ENCODE measurements around the gene AUTS2. TPM values are rescaled to one million over a fixed set of nuclear protein-coding genes. Genes with fewer than 3 reads are reported as not detected.

Gene AUTS2
- total RNA-seq, 1 donor from 2014 or later, result 9.9 TPM

DNA sequence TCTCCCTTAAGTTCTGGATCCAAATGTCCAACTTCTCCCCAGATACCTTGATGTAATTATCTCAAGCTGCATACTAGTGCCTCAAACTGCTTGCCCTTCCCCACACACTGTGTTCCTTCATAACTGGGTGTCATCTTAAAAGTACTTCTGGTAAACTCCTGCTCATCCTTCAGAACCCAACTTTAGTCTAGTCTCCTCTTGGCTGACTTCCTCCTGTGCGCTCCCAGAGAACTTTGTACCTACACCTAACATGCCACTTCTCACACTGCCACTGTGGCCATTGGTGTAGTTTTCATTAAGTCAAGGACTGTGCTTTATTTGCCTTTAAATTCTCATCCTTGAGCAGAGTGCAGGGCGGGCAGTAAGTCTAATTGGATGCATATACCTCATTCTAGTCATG, 958.5 kb downstream of the AUTS2 start:
- Histone ChIP-seq H3K4me3 (ENCODE audit: low read depth, low read length) (no peak overlapping the region), H3K36me3 (ENCODE audit: control insufficient read depth, insufficient read depth, low read length) (no peaks in the 10 kb centered on the region), H3K27me3 (ENCODE audit: control insufficient read depth, insufficient read depth, low read length) (no peaks in the 10 kb centered on the region)
- no peak for TF ChIP-seq CTCF (IDR thresholded peaks at IDR 0.05; ENCODE audit: insufficient read depth, low read length, poor library complexity, severe bottlenecking)
- no peak for DNase-seq (ENCODE audit: low read depth)

DNA sequence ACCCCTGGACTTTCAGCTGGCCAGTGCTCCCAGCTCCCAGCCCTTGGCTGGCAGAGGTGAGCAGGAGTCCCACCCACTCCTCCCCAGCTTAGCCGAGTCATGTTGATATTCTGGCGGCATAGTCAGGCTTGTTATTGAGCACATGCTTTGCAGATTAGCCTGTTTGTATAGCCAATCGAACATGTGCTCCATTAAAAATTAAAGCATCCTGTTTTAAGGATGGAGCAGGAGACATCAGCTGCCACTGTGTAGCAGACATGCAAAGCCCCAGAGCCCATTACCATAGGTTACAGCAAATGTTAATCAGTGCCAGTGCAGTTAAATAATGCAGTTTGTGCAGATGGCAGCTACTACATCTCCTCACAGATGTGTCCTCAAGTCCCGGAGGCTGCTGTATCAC, 959.1 kb downstream of the AUTS2 start:
- Histone ChIP-seq H3K27me3 (ENCODE audit: control insufficient read depth, insufficient read depth, low read length) (no peaks in the 10 kb centered on the region), H3K36me3 (ENCODE audit: control insufficient read depth, insufficient read depth, low read length) (no peaks in the 10 kb centered on the region), H3K4me3 (ENCODE audit: low read depth, low read length) (no peak overlapping the region)
- DNase-seq (ENCODE audit: low read depth), result no peak
- TF ChIP-seq CTCF (IDR thresholded peaks at IDR 0.05; ENCODE audit: insufficient read depth, low read length, poor library complexity, severe bottlenecking), result no peak

- no peak for DNase-seq (ENCODE audit: low read depth)
- Histone ChIP-seq H3K27me3 (ENCODE audit: control insufficient read depth, insufficient read depth, low read length) (no peaks in the 10 kb centered on the region), H3K4me3 (ENCODE audit: low read depth, low read length) (no peak overlapping the region), H3K36me3 (ENCODE audit: control insufficient read depth, insufficient read depth, low read length) (no peaks in the 10 kb centered on the region)
- no peak for TF ChIP-seq CTCF (IDR thresholded peaks at IDR 0.05; ENCODE audit: insufficient read depth, low read length, poor library complexity, severe bottlenecking)
These were observed 961.5 kb downstream of the AUTS2 start for GRCh38 chr7:70559815-70560214.

DNA sequence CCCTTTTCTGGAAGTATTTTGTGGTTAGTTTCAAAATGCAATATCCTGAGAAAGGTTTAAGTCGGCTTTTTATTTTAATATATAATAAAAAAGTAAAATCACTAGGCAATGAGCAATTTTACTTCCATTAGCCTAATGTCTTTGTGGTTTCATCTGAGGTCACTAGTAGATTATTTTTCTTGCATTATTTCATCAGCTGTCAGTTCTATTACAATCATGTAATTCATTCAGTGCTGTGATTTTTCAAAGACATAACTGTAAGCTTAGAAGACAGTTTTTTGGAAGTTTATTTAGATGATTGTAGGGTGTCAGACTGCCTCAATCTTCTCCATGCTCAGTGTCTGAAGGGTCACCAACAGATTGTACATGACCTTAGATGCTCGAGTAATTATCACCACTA, 965.7 kb downstream of the AUTS2 start:
- Histone ChIP-seq H3K4me3 (ENCODE audit: low read depth, low read length) (no peak overlapping the region), H3K27me3 (ENCODE audit: control insufficient read depth, insufficient read depth, low read length) (no peaks in the 10 kb centered on the region), H3K36me3 (ENCODE audit: control insufficient read depth, insufficient read depth, low read length) (no peaks in the 10 kb centered on the region)
- no peak for DNase-seq (ENCODE audit: low read depth)
- no peak for TF ChIP-seq CTCF (IDR thresholded peaks at IDR 0.05; ENCODE audit: insufficient read depth, low read length, poor library complexity, severe bottlenecking)

DNA sequence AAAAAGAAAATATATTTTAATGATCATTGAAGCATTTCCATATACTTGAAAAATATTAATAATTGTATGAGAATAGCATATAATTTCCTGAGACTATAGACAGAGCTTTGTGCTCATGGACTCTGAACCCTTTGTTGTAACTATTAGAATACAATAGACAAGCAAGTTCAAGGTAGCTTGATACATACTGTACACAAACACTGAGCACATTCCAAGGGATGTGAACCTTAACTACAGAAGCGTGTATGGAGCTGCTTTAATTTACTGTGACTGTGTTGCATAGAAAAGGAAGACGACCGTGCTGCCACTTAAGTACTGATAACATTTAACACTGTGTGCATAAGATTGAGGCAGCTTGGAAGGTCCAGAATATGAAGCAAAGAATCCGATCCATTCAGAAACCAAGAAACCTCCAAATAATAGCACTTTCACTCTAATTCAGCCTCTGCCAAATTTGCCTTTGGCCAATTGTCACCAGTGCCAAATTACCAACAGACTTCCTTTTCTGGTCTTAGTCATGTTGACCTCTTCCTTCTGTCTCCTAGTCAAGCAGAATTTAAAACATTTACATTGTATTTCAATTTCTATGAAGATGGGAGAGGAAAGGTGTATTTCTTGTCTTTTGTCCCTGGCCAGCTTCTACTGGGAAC, 967.6 kb downstream of the AUTS2 start:
- TF ChIP-seq CTCF (IDR thresholded peaks at IDR 0.05; ENCODE audit: insufficient read depth, low read length, poor library complexity, severe bottlenecking), result no peak
- H3K36me3 ChIP-seq (ENCODE audit: control insufficient read depth, insufficient read depth, low read length), result no peaks in the 10 kb centered on the region
- no peaks in the 10 kb centered on the region for H3K27me3 ChIP-seq (ENCODE audit: control insufficient read depth, insufficient read depth, low read length)
- no peak overlapping the region for H3K4me3 ChIP-seq (ENCODE audit: low read depth, low read length)
- DNase-seq (ENCODE audit: low read depth), result no peak

DNA sequence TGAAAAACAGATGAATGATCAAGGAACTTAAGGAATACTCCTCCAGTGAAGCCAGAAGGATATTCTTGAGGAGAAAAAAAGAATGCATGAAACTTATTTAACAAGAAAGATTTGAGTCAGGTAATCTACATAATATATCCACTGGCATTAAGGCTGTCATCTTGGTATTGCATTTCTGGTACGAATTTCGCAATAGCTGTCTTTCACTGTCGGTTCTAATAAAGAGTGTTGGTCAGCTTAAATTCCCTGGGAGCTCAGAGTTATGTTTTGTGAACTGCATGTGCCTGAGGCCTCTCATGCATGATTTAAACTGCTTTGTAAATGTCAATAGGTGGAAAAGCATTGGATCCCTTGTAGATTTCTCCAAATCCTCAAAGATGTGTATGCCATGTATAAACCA, 968.4 kb downstream of the AUTS2 start:
- H3K36me3 ChIP-seq (ENCODE audit: control insufficient read depth, insufficient read depth, low read length), result no peaks in the 10 kb centered on the region
- DNase-seq (ENCODE audit: low read depth), result no peak

More for the DNA sequence above, 968.4 kb downstream of the AUTS2 start:
- no peak overlapping the region for H3K4me3 ChIP-seq (ENCODE audit: low read depth, low read length)
- H3K27me3 ChIP-seq (ENCODE audit: control insufficient read depth, insufficient read depth, low read length), result no peaks in the 10 kb centered on the region
- no peak for TF ChIP-seq CTCF (IDR thresholded peaks at IDR 0.05; ENCODE audit: insufficient read depth, low read length, poor library complexity, severe bottlenecking)

All from kidney epithelial cell (primary cell).